Mononuclear cell (primary cell): ENCODE data around the gene SPANXD. TPM values are rescaled to one million over a fixed set of nuclear protein-coding genes. Genes with fewer than 3 reads are reported as not detected.
"Not testable (repeated sequence)": the region's sequence is repeated elsewhere in the genome, so short reads cannot be mapped to it uniquely, and the experiment has no call there.

Experiments
- H3K27me3 ChIP-seq: 2 replicates; pipeline ENCODE4 v1.6.0; 2011; ENCODE audit warnings: low read length, control low read depth; ENCODE audit not compliant: insufficient read depth
- H3K4me1 ChIP-seq: 2 replicates; pipeline ENCODE4 v1.5.1; 2011; ENCODE audit warnings: mild to moderate bottlenecking, low read length, control low read depth; ENCODE audit not compliant: insufficient read depth
- H3K4me3 ChIP-seq: 2 replicates; pipeline ENCODE4 v1.5.1; 2011; ENCODE audit warnings: mild to moderate bottlenecking, low read length, moderate library complexity
- H3K9me3 ChIP-seq: 2 replicates; pipeline ENCODE4 v1.5.1; 2011; ENCODE audit warnings: low read depth, mild to moderate bottlenecking, control low read depth, low read length
- total RNA-seq: library from RNA; depleted of rRNA; stranded (reverse); fragments of >200 nt; gene quantifications from one replicate; pipeline ENCODE4 v1.2.3, GENCODE V29; 2012

Gene SPANXD
- not detected for total RNA-seq

GRCh38 chrX:141698639-141699038, at the start of gene SPANXD:
Gene SPANXD, minus strand, starts transcription at chrX:141698739. Its CDS starts 334 bp downstream, at chrX:141698405.
- H3K4me1 ChIP-seq, H3K9me3 ChIP-seq, H3K4me3 ChIP-seq, H3K27me3 ChIP-seq: not testable (repeated sequence)

DNA sequence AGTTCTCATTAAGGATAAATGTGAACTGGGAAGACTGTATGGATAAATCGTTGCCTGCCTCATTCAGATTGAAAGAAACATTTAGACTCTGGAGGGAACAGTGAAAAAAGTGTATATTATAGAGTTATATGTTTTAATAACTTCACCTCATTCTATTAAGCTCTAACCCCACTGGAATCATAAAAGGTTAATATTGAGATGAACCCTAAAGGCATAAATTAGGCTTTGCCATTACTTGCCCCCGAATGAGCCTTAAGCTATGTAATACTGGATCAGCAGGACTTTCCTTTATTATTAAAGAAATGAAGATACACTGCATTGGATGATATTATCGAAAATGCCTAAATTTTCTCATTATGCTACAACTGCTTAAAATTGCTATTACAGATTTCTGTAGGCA, 44.1 kb upstream of the SPANXD start:
- H3K4me1 ChIP-seq, result no peaks in the 10 kb centered on the region
- no peak overlapping the region for H3K4me3 ChIP-seq
- no peaks in the 10 kb centered on the region for H3K27me3 ChIP-seq
- no peaks in the 10 kb centered on the region for H3K9me3 ChIP-seq

DNA sequence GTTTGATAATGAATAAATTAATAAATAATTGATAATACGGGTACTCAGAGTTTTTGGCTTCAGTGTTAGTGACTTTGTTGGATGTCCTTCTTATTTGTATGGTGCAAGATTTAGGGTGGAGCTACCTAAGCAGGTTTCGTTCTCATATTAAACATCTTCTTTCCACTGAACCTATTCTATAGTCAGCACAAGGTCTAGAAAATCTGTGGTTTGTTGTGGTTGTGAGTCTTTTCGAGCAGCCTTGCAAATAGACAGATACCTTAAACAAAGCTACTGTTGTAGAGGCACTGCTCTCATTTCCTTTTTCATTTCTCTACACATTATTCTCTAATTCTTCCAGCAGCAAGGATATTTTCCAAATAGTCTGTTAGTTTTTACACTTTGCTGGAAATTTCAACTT, 38.1 kb upstream of the SPANXD start:
- Histone ChIP-seq H3K4me3 (no peak overlapping the region), H3K27me3 (no peaks in the 10 kb centered on the region), H3K9me3 (no peaks in the 10 kb centered on the region), H3K4me1 (no peaks in the 10 kb centered on the region)

DNA sequence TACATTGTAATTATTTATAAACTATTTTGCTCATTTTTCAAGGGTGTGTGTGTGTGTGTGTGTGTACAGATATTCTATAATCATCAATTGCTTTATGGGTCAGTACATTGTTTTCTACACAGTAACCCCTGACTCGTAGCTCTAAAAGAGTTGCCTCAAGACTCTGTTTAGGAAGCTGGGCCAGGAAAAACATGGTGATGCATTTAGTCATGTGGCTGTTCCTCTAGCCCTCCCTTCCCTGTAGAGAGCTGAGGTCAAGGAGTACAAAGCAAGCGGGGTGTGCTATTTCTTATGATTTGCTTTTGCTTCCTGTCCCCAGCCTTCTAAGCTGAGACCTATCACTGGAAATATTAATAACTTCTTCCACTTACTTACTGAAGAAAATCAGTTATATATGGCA, 34.8 kb upstream of the SPANXD start:
- H3K4me1 ChIP-seq, result no peaks in the 10 kb centered on the region
- no peaks in the 10 kb centered on the region for H3K9me3 ChIP-seq
- H3K4me3 ChIP-seq, result no peak overlapping the region
- no peaks in the 10 kb centered on the region for H3K27me3 ChIP-seq

GRCh38 chrX:141732031-141732430, 33.5 kb upstream of the SPANXD start:
- Histone ChIP-seq H3K27me3 (no peaks in the 10 kb centered on the region), H3K4me1 (no peaks in the 10 kb centered on the region), H3K9me3 (no peaks in the 10 kb centered on the region), H3K4me3 (no peak overlapping the region)

DNA sequence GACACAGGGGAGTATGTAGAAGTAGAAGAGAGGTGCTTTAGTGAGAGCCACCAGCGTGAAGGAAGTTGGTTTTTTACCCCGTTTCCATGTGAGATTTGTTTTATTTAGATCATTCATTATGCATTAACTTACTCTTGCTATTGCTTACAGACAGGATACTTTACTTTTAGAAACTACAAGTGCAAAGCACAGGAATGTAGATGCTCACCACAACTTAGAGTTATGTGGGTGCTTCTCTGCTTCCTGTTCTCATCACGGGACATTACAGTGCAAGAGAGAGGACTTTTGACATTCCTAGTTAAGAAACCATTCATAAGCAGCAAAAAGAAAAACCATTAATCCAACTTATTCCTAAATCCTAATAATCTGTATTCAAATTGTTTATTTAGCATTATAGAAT, 25.6 kb upstream of the SPANXD start:
- Histone ChIP-seq H3K27me3 (no peaks in the 10 kb centered on the region), H3K9me3 (no peaks in the 10 kb centered on the region), H3K4me1 (no peaks in the 10 kb centered on the region)

DNA sequence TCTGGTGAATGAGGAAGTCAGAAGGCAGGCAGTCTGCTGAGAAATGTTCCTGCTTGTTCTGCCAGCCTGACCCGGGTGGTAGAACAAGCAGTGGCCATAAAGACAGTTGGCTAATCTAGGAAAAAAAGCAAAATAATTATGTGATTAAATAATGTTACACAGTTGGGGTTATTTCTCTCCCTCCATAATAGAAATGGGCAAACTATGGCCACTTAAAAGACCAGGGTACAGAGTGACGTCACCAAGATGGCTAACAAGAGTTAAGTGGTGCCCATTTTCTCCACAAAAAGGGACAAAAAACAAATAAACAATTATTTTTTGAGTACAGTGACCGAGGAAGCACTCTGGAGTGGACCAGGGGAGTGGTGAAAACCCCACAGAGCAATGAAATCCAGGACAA, 16.1 kb upstream of the SPANXD start:
- H3K4me3 ChIP-seq, result no peak overlapping the region
- no peaks in the 10 kb centered on the region for H3K9me3 ChIP-seq
- H3K27me3 ChIP-seq, result no peaks in the 10 kb centered on the region
- H3K4me1 ChIP-seq, result no peaks in the 10 kb centered on the region

More for the DNA sequence above, 25.6 kb upstream of the SPANXD start:
- no peak overlapping the region for H3K4me3 ChIP-seq

- Histone ChIP-seq H3K9me3 (no peaks in the 10 kb centered on the region), H3K27me3 (no peaks in the 10 kb centered on the region), H3K4me1 (no peaks in the 10 kb centered on the region), H3K4me3 (no peak overlapping the region)
Observed at GRCh38 chrX:141701072-141701471, 2.5 kb upstream of the SPANXD start.

DNA sequence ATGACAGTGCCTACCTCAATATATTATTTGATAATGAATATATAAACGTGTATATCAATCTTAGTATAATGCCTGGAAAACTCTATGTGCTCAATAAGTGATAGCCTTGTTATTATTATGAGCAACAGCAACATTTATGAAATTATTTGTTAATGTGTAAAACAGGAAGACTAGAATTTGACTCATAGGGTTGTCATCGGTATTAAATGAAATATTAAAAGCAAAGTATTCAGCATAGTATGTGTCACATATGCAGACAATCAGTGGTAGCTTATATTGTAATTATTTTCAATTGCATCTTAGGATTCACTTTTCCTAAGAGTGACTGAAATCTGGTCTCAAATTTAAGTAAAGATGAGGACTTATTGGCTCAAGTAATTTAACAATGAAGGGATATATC, 24.6 kb downstream of the SPANXD start:
- Histone ChIP-seq H3K27me3 (no peaks in the 10 kb centered on the region), H3K9me3 (no peaks in the 10 kb centered on the region), H3K4me1 (no peaks in the 10 kb centered on the region), H3K4me3 (no peak overlapping the region)

GRCh38 chrX:141669689-141670088, 28.9 kb downstream of the SPANXD start:
- Histone ChIP-seq H3K4me1 (no peaks in the 10 kb centered on the region), H3K27me3 (no peaks in the 10 kb centered on the region), H3K9me3 (no peaks in the 10 kb centered on the region), H3K4me3 (no peak overlapping the region)

DNA sequence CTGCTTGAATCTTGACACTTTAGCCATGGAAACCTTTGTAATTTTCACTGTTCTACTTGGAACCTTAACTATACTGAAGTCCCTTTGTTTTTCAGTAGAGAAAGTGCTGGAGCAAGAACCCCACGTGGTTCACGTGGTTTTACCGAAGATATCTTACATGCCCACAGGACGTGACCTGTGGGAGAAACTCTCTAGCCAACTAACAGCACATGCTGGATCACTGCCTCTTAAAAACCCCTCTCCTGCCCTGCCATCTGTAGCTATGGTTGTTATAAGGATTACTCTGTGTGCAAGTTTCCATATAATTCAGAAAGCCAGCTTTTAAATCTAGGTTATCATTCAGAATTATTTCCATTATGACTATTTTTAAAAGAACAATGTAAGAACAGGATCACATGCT, 30.2 kb downstream of the SPANXD start:
- H3K4me3 ChIP-seq, result no peak overlapping the region
- H3K27me3 ChIP-seq, result no peaks in the 10 kb centered on the region
- no peaks in the 10 kb centered on the region for H3K9me3 ChIP-seq
- H3K4me1 ChIP-seq, result no peaks in the 10 kb centered on the region

- no peaks in the 10 kb centered on the region for H3K9me3 ChIP-seq
- H3K27me3 ChIP-seq, result no peaks in the 10 kb centered on the region
- H3K4me1 ChIP-seq, result no peaks in the 10 kb centered on the region
- no peak overlapping the region for H3K4me3 ChIP-seq
Observed at GRCh38 chrX:141662781-141663180, 35.8 kb downstream of the SPANXD start.

DNA sequence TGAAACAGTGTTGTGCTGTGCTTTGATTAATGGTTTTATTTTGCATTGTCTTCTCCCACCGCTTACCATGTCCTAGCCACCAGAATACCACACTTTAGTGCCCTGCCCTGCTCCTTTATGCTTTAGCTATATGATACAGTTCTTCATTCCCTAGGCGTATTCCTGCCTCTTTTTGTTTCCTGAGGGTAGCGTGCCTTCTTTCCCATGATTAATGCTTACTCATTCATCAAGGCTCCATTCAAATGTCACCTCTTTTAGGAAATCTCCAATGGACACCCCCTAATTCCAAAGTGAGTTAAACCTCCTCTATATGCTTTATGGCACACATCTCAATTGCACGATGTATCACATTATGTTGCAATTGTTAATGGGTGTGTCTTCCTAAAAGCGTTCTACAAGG, 46.3 kb downstream of the SPANXD start:
- Histone ChIP-seq H3K4me1 (no peaks in the 10 kb centered on the region), H3K27me3 (no peaks in the 10 kb centered on the region), H3K4me3 (no peak overlapping the region), H3K9me3 (no peaks in the 10 kb centered on the region)

Other genes with a start within 250 kb of the SPANXD start
- gene SPANXA1, start 114.0 kb downstream of the SPANXD start, total RNA-seq, result not detected
- not detected for gene SPANXA2, start 109.0 kb downstream of the SPANXD start, total RNA-seq
- not detected for gene MAGEC3, start 139.6 kb upstream of the SPANXD start, total RNA-seq
- gene MAGEC1, start 205.2 kb upstream of the SPANXD start, total RNA-seq, result not detected